Measurements from ENCODE around the gene CSF3. TPM values are rescaled to one million over a fixed set of nuclear protein-coding genes. Genes with fewer than 3 reads are reported as not detected.

The CSF3 gene
- total and polyA plus RNA-seq, 2 of the 13 experiments (the other 11 are each of a cell fraction or from before 2014, with no cell fraction given): 0.09 TPM; not detected in 1

- no peak for TF ChIP-seq ATF6 (CRISPR knock-in tag; conservative IDR thresholded peaks at IDR 0.05)
- TF ChIP-seq, protein P1, sequence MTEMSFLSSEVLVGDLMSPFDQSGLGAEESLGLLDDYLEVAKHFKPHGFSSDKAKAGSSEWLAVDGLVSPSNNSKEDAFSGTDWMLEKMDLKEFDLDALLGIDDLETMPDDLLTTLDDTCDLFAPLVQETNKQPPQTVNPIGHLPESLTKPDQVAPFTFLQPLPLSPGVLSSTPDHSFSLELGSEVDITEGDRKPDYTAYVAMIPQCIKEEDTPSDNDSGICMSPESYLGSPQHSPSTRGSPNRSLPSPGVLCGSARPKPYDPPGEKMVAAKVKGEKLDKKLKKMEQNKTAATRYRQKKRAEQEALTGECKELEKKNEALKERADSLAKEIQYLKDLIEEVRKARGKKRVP (CRISPR knock-in tag; IDR thresholded peaks at IDR 0.05): no peak
- TF ChIP-seq HINFP (CRISPR knock-in tag; IDR thresholded peaks at IDR 0.05; ENCODE audit: low read depth): no peak
- TF ChIP-seq ZNF430 (CRISPR knock-in tag; IDR thresholded peaks at IDR 0.05): no peak
- TF ChIP-seq, protein P2, sequence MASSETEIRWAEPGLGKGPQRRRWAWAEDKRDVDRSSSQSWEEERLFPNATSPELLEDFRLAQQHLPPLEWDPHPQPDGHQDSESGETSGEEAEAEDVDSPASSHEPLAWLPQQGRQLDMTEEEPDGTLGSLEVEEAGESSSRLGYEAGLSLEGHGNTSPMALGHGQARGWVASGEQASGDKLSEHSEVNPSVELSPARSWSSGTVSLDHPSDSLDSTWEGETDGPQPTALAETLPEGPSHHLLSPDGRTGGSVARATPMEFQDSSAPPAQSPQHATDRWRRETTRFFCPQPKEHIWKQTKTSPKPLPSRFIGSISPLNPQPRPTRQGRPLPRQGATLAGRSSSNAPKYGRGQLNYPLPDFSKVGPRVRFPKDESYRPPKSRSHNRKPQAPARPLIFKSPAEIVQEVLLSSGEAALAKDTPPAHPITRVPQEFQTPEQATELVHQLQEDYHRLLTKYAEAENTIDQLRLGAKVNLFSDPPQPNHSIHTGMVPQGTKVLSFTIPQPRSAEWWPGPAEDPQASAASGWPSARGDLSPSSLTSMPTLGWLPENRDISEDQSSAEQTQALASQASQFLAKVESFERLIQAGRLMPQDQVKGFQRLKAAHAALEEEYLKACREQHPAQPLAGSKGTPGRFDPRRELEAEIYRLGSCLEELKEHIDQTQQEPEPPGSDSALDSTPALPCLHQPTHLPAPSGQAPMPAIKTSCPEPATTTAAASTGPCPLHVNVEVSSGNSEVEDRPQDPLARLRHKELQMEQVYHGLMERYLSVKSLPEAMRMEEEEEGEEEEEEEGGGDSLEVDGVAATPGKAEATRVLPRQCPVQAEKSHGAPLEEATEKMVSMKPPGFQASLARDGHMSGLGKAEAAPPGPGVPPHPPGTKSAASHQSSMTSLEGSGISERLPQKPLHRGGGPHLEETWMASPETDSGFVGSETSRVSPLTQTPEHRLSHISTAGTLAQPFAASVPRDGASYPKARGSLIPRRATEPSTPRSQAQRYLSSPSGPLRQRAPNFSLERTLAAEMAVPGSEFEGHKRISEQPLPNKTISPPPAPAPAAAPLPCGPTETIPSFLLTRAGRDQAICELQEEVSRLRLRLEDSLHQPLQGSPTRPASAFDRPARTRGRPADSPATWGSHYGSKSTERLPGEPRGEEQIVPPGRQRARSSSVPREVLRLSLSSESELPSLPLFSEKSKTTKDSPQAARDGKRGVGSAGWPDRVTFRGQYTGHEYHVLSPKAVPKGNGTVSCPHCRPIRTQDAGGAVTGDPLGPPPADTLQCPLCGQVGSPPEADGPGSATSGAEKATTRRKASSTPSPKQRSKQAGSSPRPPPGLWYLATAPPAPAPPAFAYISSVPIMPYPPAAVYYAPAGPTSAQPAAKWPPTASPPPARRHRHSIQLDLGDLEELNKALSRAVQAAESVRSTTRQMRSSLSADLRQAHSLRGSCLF (CRISPR knock-in tag; IDR thresholded peaks at IDR 0.05; ENCODE audit: borderline replicate concordance): no peak
- no peak for TF ChIP-seq ZNF652 (CRISPR knock-in tag; IDR thresholded peaks at IDR 0.05; ENCODE audit: borderline replicate concordance, low read depth)
- TF ChIP-seq, protein P3, sequence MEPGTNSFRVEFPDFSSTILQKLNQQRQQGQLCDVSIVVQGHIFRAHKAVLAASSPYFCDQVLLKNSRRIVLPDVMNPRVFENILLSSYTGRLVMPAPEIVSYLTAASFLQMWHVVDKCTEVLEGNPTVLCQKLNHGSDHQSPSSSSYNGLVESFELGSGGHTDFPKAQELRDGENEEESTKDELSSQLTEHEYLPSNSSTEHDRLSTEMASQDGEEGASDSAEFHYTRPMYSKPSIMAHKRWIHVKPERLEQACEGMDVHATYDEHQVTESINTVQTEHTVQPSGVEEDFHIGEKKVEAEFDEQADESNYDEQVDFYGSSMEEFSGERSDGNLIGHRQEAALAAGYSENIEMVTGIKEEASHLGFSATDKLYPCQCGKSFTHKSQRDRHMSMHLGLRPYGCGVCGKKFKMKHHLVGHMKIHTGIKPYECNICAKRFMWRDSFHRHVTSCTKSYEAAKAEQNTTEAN (CRISPR knock-in tag; conservative IDR thresholded peaks at IDR 0.05): peak; percentile 14; the same call in 1 of the 2 replicates
- TF ChIP-seq RARA (CRISPR knock-in tag; IDR thresholded peaks at IDR 0.05): no peak
- 0 out of 2 replicates have a peak, but pooled peaks have one; percentile 22 for TF ChIP-seq PPARG (CRISPR knock-in tag; conservative IDR thresholded peaks at IDR 0.05)
- TF ChIP-seq FOXA1 (IDR thresholded peaks at IDR 0.05): no peak
- no peak for TF ChIP-seq FOXA1 (CRISPR knock-in tag; IDR thresholded peaks at IDR 0.05)
- TF ChIP-seq, protein P4, sequence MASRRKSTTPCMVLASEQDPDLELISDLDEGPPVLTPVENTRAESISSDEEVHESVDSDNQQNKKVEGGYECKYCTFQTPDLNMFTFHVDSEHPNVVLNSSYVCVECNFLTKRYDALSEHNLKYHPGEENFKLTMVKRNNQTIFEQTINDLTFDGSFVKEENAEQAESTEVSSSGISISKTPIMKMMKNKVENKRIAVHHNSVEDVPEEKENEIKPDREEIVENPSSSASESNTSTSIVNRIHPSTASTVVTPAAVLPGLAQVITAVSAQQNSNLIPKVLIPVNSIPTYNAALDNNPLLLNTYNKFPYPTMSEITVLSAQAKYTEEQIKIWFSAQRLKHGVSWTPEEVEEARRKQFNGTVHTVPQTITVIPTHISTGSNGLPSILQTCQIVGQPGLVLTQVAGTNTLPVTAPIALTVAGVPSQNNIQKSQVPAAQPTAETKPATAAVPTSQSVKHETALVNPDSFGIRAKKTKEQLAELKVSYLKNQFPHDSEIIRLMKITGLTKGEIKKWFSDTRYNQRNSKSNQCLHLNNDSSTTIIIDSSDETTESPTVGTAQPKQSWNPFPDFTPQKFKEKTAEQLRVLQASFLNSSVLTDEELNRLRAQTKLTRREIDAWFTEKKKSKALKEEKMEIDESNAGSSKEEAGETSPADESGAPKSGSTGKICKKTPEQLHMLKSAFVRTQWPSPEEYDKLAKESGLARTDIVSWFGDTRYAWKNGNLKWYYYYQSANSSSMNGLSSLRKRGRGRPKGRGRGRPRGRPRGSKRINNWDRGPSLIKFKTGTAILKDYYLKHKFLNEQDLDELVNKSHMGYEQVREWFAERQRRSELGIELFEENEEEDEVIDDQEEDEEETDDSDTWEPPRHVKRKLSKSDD (CRISPR knock-in tag; IDR thresholded peaks at IDR 0.05; ENCODE audit: low read depth): no peak
- no peak for TF ChIP-seq NCOA1 (CRISPR knock-in tag; IDR thresholded peaks at IDR 0.05)
- no peak for TF ChIP-seq NR1H2 (CRISPR knock-in tag; IDR thresholded peaks at IDR 0.05; ENCODE audit: borderline replicate concordance, low read depth)
- no peak for TF ChIP-seq ETV6 (CRISPR knock-in tag; conservative IDR thresholded peaks at IDR 0.05)
- no peak for TF ChIP-seq DMAP1 (CRISPR knock-in tag; IDR thresholded peaks at IDR 0.05)
These were observed 48.0 kb downstream of the CSF3 start (continued) for GRCh38 chr17:40063187-40063771.

Measured in HepG2 (cell line).